ENCODE results near the gene SYNPR. TPM values are rescaled to one million over a fixed set of nuclear protein-coding genes. Genes with fewer than 3 reads are reported as not detected.

The SYNPR gene
- total RNA-seq, 2 experiments from 2014 or later, result not detected

DNA sequence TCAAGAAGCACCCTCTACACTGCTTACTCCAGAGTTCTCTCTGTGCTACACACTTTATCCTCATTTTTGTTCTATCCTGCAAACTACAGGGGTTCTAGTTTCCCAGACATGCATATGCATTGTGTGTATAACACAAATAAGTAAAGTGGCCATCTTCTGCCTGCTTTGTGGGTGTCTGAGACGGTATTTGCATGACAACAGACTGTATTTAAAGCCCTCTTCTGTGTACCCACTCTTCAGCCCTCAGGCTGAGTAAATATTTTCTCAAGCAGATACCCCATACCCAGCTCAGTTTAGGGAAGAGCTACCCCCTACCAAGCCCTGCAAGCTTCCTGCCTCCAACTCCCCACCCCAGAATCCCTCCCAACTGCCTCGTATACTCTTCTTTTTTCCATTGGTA lies 31.7 kb downstream of the SYNPR start:
- Histone ChIP-seq H3K9me3 (ENCODE audit: low read length) (no peaks in the 10 kb centered on the region), H3K4me3 (ENCODE audit: low read depth, low read length, poor library complexity, severe bottlenecking) (no peak overlapping the region)
- CTCF ChIA-PET (ENCODE audit: unreplicated experiment), result no interaction called here

DNA sequence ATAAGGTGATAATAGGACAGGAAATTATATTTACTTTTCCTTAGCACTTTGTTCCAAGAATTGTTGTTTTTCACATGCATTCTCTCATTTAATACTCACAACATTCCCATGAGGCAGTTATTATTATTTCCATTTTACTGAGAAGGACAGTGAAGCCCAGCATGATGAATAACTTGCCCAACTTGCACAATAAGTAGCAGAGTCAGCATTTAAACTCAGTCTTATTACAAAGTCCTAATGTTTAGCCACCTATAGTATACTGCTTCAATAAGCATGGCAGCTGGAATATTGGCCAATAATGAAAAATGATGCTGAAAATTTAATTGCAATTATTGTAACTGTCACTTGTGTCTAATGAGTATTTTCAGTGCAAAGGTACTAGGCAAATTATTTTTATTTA lies 45.7 kb downstream of the SYNPR start:
- H3K27ac ChIP-seq (ENCODE audit: low read depth, low read length, poor library complexity, severe bottlenecking), result no peak overlapping the region
- no peaks in the 10 kb centered on the region for H3K9me3 ChIP-seq (ENCODE audit: low read length)
- TF ChIP-seq, protein P1, sequence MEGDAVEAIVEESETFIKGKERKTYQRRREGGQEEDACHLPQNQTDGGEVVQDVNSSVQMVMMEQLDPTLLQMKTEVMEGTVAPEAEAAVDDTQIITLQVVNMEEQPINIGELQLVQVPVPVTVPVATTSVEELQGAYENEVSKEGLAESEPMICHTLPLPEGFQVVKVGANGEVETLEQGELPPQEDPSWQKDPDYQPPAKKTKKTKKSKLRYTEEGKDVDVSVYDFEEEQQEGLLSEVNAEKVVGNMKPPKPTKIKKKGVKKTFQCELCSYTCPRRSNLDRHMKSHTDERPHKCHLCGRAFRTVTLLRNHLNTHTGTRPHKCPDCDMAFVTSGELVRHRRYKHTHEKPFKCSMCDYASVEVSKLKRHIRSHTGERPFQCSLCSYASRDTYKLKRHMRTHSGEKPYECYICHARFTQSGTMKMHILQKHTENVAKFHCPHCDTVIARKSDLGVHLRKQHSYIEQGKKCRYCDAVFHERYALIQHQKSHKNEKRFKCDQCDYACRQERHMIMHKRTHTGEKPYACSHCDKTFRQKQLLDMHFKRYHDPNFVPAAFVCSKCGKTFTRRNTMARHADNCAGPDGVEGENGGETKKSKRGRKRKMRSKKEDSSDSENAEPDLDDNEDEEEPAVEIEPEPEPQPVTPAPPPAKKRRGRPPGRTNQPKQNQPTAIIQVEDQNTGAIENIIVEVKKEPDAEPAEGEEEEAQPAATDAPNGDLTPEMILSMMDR (conservative IDR thresholded peaks at IDR 0.05; ENCODE audit: low read length), result no peak
- TF ChIP-seq EZH2phosphoT487 (IDR thresholded peaks at IDR 0.05; ENCODE audit: borderline replicate concordance, low read depth, low read length), result no peak
- no peaks in the 10 kb centered on the region for H3K36me3 ChIP-seq (ENCODE audit: insufficient read depth, low read length)
- no peaks in the 10 kb centered on the region for H3K4me1 ChIP-seq (ENCODE audit: insufficient read depth, low read length, poor library complexity, severe bottlenecking)
- no peaks in the 10 kb centered on the region for H3K79me2 ChIP-seq (ENCODE audit: insufficient read depth, low read depth, low read length)
- H3K4me2 ChIP-seq (ENCODE audit: low read length), result no peak overlapping the region
- POLR2A ChIA-PET, result no interaction called here
- CTCF ChIA-PET (ENCODE audit: unreplicated experiment), result no interaction called here
- no peak overlapping the region for H2AFZ ChIP-seq (ENCODE audit: low read length)
- intact Hi-C loops (cut with micrococcal nuclease; ENCODE audit: unreplicated experiment), result no loop called here
- BruUV-seq (replicated peaks), result no TSS peak
- H3K9me2 ChIP-seq (ENCODE audit: insufficient read depth, low read length), result no peaks in the 10 kb centered on the region
- DNase-seq (ENCODE audit: low spot score), result no peak
- no peaks in the 10 kb centered on the region for H4K20me1 ChIP-seq (ENCODE audit: insufficient read depth, low read length)
- H3K4me3 ChIP-seq (ENCODE audit: low read depth, low read length, poor library complexity, severe bottlenecking), result no peak overlapping the region

More for the DNA sequence above, 31.7 kb downstream of the SYNPR start:
- TF ChIP-seq EZH2phosphoT487 (IDR thresholded peaks at IDR 0.05; ENCODE audit: borderline replicate concordance, low read depth, low read length), result no peak
- TF ChIP-seq, protein P1 (conservative IDR thresholded peaks at IDR 0.05; ENCODE audit: low read length), result no peak
- Histone ChIP-seq H3K36me3 (ENCODE audit: insufficient read depth, low read length) (no peaks in the 10 kb centered on the region), H2AFZ (ENCODE audit: low read length) (no peak overlapping the region), H3K4me2 (ENCODE audit: low read length) (no peak overlapping the region), H3K79me2 (ENCODE audit: insufficient read depth, low read depth, low read length) (no peaks in the 10 kb centered on the region), H3K9me2 (ENCODE audit: insufficient read depth, low read length) (no peaks in the 10 kb centered on the region), H4K20me1 (ENCODE audit: insufficient read depth, low read length) (no peaks in the 10 kb centered on the region), H3K4me1 (ENCODE audit: insufficient read depth, low read length, poor library complexity, severe bottlenecking) (no peaks in the 10 kb centered on the region), H3K27ac (ENCODE audit: low read depth, low read length, poor library complexity, severe bottlenecking) (no peak overlapping the region)
- intact Hi-C loops (cut with micrococcal nuclease; ENCODE audit: unreplicated experiment), result no loop called here
- POLR2A ChIA-PET, result interaction anchor here (1.3 kb wide), 1 partner anchor 29 kb away, joined by 3 read pairs; no protein-coding TSS in a partner anchor
- DNase-seq (ENCODE audit: low spot score), result no peak
- BruUV-seq (replicated peaks), result no TSS peak

DNA sequence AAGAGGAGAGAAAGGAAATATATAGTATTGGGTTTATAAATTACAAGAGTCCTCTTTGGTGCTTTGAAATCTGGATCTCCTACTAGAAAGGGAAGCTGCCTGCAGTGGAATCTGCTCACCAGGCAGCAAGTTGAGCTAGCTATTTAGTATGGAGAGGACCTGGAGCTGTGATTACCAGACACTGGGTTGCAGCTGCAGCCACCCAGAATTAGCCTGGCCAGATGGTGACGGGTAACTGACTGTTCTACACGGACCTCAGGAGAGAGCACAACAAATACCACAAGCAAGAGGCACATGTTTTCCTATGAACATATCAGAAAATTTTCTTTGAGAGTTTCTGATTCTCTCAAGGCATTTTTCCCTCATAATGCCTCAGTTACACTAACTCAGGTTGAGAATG lies 46.5 kb downstream of the SYNPR start:
- no peak overlapping the region for H3K4me2 ChIP-seq (ENCODE audit: low read length)
- H3K4me3 ChIP-seq (ENCODE audit: low read depth, low read length, poor library complexity, severe bottlenecking), result no peak overlapping the region
- no peaks in the 10 kb centered on the region for H3K9me2 ChIP-seq (ENCODE audit: insufficient read depth, low read length)
- H3K9me3 ChIP-seq (ENCODE audit: low read length), result no peaks in the 10 kb centered on the region
- no peak overlapping the region for H2AFZ ChIP-seq (ENCODE audit: low read length)
- H3K36me3 ChIP-seq (ENCODE audit: insufficient read depth, low read length), result no peaks in the 10 kb centered on the region
- BruUV-seq (replicated peaks), result no TSS peak
- no peaks in the 10 kb centered on the region for H3K4me1 ChIP-seq (ENCODE audit: insufficient read depth, low read length, poor library complexity, severe bottlenecking)
- POLR2A ChIA-PET, result no interaction called here
- TF ChIP-seq, protein P1 (conservative IDR thresholded peaks at IDR 0.05; ENCODE audit: low read length), result no peak
- TF ChIP-seq EZH2phosphoT487 (IDR thresholded peaks at IDR 0.05; ENCODE audit: borderline replicate concordance, low read depth, low read length), result no peak
- CTCF ChIA-PET (ENCODE audit: unreplicated experiment), result no interaction called here
- no peaks in the 10 kb centered on the region for H4K20me1 ChIP-seq (ENCODE audit: insufficient read depth, low read length)
- H3K79me2 ChIP-seq (ENCODE audit: insufficient read depth, low read depth, low read length), result no peaks in the 10 kb centered on the region
- DNase-seq (ENCODE audit: low spot score), result no peak
- intact Hi-C loops (cut with micrococcal nuclease; ENCODE audit: unreplicated experiment), result no loop called here
- no peak overlapping the region for H3K27ac ChIP-seq (ENCODE audit: low read depth, low read length, poor library complexity, severe bottlenecking)

Measured in OCI-LY7 (cell line).